Endothelial cell (in vitro differentiated cells): ENCODE measurements around the gene VPS35. TPM values are rescaled to one million over a fixed set of nuclear protein-coding genes. Genes with fewer than 3 reads are reported as not detected.

ENCODE experiments used
- DNase-seq: peaks from one replicate; pipeline ENCODE4 v3.0.0; 2021; ENCODE audit warnings: low spot score
- H3K27ac Mint-ChIP-seq: one replicate; pipeline ENCODE4 v1.8.0; 2021; ENCODE audit warnings: mixed read lengths, inconsistent platforms; ENCODE audit not compliant: unreplicated experiment
- H3K27me3 Mint-ChIP-seq: one replicate; pipeline ENCODE4 v1.8.0; 2021; ENCODE audit warnings: mild to moderate bottlenecking, moderate library complexity, mixed read lengths, inconsistent platforms; ENCODE audit not compliant: unreplicated experiment
- H3K36me3 Mint-ChIP-seq: one replicate; pipeline ENCODE4 v1.8.0; 2021; ENCODE audit warnings: mild to moderate bottlenecking, low read depth, mixed read lengths, inconsistent platforms; ENCODE audit not compliant: unreplicated experiment
- H3K4me1 Mint-ChIP-seq: one replicate; pipeline ENCODE4 v1.8.0; 2021; ENCODE audit warnings: mild to moderate bottlenecking, mixed read lengths, inconsistent platforms; ENCODE audit not compliant: unreplicated experiment
- H3K4me3 Mint-ChIP-seq: one replicate; pipeline ENCODE4 v1.8.0; 2021; ENCODE audit warnings: mild to moderate bottlenecking, mixed read lengths, inconsistent platforms; ENCODE audit not compliant: unreplicated experiment
- H3K9me3 Mint-ChIP-seq: one replicate; pipeline ENCODE4 v1.8.0; 2021; ENCODE audit warnings: mixed read lengths, inconsistent platforms; ENCODE audit not compliant: unreplicated experiment
- CTCF ChIP-seq: fragments of 200-600 bp; sonication (generic); IDR thresholded peaks from one replicate; pipeline ENCODE4 v1.5.0; 2021; ENCODE audit warnings: antibody characterized with exemption; ENCODE audit not compliant: unreplicated experiment
- total RNA-seq: library from RNA; stranded (reverse); fragmentation: NEBNext Ultra II Directional; extraction: Animal tissue kit (Norgen Biotek cat#: 25700); gene quantifications from one replicate; pipeline ENCODE4 v1.2.1, GENCODE V29; 2021; ENCODE audit not compliant: unreplicated experiment

VPS35 gene
- total RNA-seq, 1 donor from 2014 or later = 78.4 TPM

GRCh38 chr16:46728806-46729205, 39.8 kb upstream of the VPS35 start:
- no peak for TF ChIP-seq CTCF
- Mint-ChIP-seq H3K4me1 (no peaks in the 10 kb centered on the region), H3K27me3 (peaks cover 5% of the 10 kb centered on the region), H3K27ac (no peak overlapping the region), H3K9me3 (no peaks in the 10 kb centered on the region), H3K36me3 (no peaks in the 10 kb centered on the region), H3K4me3 (no peak overlapping the region)
- no peak for DNase-seq

- Mint-ChIP-seq H3K4me3 (no peak overlapping the region), H3K27ac (no peak overlapping the region)
Observed at GRCh38 chr16:46727630-46728029, 38.7 kb upstream of the VPS35 start.

DNA sequence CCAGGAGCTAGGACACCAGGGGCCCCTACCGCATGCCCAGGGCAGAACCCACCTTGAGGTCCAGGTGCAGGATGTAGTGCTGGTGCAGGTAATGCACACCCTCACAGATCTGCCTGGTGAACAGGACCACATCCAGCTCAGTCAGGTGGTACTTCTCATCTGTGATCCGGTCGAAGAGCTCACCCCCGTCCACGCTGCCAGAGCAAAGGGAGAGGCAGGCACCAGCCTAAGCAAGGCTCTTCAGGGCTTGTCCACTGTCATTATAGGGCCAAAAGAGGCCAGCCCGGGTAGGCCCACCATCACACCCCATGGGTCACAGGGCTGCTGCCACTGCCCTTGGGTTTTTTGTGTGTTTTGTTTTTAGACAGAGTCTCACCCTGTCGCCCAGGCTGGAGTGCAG, 38.2 kb upstream of the VPS35 start:
- DNase-seq = no peak
- TF ChIP-seq CTCF = no peak
- Mint-ChIP-seq H3K27ac (no peak overlapping the region), H3K36me3 (no peaks in the 10 kb centered on the region), H3K4me3 (no peak overlapping the region), H3K4me1 (no peaks in the 10 kb centered on the region), H3K9me3 (no peaks in the 10 kb centered on the region), H3K27me3 (peaks cover 7% of the 10 kb centered on the region)

More at GRCh38 chr16:46727630-46728029, 38.7 kb upstream of the VPS35 start:
- no peak for TF ChIP-seq CTCF
- no peak for DNase-seq
- Mint-ChIP-seq H3K27me3 (peaks cover 7% of the 10 kb centered on the region), H3K36me3 (no peaks in the 10 kb centered on the region), H3K9me3 (no peaks in the 10 kb centered on the region), H3K4me1 (no peaks in the 10 kb centered on the region)

- no peaks in the 10 kb centered on the region for H3K9me3 Mint-ChIP-seq
- no peak overlapping the region for H3K27ac Mint-ChIP-seq
- TF ChIP-seq CTCF = no peak
- DNase-seq = no peak
- H3K27me3 Mint-ChIP-seq = peaks cover 5% of the 10 kb centered on the region
- H3K4me3 Mint-ChIP-seq = no peak overlapping the region
- H3K4me1 Mint-ChIP-seq = no peaks in the 10 kb centered on the region
- H3K36me3 Mint-ChIP-seq = no peaks in the 10 kb centered on the region
Observed at GRCh38 chr16:46721885-46722284, 32.9 kb upstream of the VPS35 start.

DNA sequence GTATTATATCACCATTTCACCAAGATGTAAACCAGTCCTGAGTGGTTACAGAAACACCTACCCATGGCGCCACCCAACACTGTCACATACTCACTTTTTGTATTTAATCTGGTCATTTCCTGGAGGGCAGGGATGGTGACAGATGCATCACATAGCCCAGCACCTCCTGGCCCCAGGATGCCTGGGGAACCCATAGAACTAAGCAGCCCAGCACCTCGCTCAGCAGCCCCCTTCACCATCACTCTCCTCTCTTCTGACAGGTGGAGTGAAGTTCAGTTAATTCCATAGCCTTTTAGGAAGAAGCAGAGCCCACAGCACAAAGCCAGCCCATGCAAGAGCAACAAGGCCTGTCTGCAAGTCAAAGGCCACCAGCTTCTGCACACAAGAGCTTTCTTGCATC, 31.6 kb upstream of the VPS35 start:
- Mint-ChIP-seq H3K4me1 (no peaks in the 10 kb centered on the region), H3K36me3 (no peaks in the 10 kb centered on the region), H3K27me3 (peaks cover 5% of the 10 kb centered on the region), H3K9me3 (no peaks in the 10 kb centered on the region), H3K27ac (no peak overlapping the region), H3K4me3 (no peak overlapping the region)
- no peak for TF ChIP-seq CTCF
- DNase-seq = no peak
